HG02610 (cell line): ENCODE data around the gene SIRT5.

Experiments
- ATAC-seq: cut with Tn5 transposase; IDR thresholded peaks from one replicate; pipeline ENCODE4 v1.9.1; 2021; ENCODE audit warnings: mild to moderate bottlenecking, moderate library complexity; ENCODE audit not compliant: unreplicated experiment

Gene SIRT5

DNA sequence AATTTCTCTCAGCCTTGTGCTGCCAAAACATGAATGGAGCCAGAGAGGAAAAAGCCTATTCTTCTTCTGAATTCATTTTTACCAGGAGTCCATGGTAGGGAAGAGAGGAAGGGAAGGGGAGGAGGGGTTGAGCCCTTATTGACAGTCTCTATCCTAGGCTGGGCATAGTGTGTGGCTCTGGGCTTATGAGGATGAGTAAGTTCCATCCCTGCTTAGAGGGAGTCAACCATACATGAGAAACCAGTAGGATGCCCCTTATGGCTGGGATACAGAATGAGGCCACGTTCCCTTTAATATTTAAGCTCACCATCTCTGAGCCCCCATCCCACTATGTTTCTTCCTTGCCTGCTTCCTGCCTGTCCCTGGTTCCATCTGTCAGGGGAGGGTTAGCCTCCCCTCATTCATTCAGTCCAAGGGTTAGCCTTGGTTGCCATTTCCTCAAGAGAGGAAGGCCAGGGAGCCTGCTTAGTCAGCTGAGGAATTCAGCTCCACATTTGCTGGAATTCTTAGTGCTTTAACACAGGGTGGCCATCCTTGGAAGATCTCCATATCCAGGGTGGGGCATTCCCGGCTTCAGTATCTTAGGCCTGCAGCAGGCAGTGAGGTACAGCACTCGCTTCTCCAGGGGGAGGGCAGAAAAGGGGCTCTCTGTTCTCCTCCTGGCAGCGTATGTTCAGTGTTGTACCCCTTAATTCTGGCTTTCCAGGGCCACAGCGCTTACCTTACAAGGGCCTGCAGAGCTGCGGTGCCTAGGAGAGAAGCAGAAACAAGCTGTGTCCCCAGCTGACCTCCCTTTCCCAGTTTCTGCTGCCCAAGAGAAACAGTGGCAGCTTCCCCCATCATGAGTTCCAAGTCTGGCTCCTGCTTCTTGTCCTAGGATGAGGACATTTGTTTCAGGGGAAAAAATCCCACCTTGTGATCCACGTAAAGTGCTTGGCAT, 12.5 kb downstream of the SIRT5 start:
- no peak for ATAC-seq

GRCh38 chr6:13589801-13590200, 15.4 kb downstream of the SIRT5 start:
- no peak for ATAC-seq

DNA sequence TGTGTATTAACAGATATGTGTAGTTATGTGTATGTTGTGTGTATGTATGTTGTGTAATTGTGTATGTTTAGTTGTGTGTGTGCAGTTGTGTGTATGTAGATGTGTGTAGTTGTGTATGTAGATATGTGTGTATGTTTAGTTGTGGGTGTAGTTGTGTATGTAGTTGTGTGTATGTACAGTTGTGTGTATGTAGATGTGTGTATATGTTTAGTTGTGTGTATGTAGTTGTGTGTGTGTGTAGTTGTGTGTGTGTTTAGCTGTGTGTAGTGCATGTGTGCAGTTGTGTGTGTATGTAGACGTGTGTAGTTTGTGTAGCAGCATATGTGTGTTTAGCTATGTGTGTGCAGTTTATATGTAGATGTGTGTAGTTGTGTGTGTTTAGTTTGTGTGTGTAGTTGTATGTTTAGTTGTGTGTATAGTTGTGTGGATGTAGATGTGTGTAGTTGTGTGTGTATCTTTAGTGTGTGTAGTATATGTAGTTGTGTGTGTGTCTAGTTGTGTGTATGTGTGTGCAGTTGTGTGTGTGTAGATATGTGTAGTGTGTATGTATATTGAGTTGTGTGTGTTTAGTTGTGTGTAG, 16.3 kb downstream of the SIRT5 start:
- ATAC-seq: no peak

DNA sequence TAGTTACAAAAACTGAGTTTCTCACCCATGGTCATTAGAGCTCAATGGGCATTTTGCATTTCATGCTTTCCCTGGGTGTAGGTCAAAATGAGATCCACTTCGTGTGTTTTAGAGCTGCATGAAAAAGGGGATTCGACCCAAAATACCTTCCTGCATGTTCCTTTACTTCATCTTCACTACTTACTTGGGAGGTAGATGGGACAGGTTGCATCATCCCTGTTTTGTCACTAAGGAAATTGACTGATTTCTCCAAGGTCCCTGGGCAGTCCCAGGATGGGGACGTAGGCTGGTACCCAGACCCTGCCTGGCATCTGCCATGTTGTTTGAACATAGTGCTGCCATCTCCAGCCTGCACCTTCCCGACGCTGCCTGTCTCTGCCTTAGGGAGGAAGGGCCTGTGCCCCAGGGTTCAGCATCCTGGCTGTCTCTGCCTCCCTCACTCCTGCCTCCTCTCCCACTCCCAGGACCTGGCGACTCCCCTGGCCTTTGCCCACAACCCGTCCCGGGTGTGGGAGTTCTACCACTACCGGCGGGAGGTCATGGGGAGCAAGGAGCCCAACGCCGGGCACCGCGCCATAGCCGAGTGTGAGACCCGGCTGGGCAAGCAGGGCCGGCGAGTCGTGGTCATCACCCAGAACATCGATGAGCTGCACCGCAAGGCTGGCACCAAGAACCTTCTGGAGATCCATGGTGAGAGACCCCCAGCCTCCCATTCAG, 17.0 kb downstream of the SIRT5 start:
- no peak for ATAC-seq

- ATAC-seq: no peak
Measured at GRCh38 chr6:13593103-13593502, 18.7 kb downstream of the SIRT5 start.

GRCh38 chr6:13593720-13594119, 19.3 kb downstream of the SIRT5 start:
- no peak for ATAC-seq

DNA sequence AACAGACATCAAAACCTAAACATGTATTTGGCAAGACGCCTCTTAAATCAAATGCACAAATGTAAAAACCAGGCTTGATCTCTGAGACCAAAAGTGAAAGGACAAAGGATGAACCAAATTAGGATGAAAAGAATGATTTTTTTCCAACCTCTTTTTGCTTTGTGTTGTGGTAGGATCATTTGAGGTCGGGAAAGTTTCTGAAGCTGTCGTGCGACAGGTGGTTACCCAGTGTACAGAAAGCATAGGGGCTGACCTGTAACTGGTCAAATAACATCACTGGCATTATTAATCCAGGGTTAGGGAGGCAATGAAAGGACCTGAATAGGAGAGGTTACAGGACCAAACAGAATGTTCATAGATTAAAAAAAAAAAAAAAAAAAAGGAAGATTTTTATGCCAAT, 22.7 kb downstream of the SIRT5 start:
- ATAC-seq: no peak

DNA sequence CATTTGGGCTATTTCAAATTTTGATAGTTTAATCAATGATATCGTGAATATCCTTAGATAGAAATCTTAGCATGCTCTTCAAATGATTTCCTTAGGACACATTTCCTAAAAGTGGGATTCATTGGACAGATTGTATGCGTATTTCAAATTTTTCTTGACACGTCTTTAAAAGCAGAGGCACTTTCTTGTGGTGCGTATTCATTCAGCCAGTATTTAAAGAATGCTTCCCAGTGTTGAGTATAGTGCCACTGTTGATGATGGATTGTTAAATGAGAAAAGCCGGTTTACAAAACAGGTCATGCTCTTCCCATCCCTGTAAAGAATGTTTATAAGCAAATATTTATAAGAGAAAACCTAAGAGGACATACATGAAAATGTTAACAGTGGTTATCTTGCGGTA, 25.6 kb downstream of the SIRT5 start:
- no peak for ATAC-seq

GRCh38 chr6:13604135-13604534, 29.7 kb downstream of the SIRT5 start:
- no peak for ATAC-seq

DNA sequence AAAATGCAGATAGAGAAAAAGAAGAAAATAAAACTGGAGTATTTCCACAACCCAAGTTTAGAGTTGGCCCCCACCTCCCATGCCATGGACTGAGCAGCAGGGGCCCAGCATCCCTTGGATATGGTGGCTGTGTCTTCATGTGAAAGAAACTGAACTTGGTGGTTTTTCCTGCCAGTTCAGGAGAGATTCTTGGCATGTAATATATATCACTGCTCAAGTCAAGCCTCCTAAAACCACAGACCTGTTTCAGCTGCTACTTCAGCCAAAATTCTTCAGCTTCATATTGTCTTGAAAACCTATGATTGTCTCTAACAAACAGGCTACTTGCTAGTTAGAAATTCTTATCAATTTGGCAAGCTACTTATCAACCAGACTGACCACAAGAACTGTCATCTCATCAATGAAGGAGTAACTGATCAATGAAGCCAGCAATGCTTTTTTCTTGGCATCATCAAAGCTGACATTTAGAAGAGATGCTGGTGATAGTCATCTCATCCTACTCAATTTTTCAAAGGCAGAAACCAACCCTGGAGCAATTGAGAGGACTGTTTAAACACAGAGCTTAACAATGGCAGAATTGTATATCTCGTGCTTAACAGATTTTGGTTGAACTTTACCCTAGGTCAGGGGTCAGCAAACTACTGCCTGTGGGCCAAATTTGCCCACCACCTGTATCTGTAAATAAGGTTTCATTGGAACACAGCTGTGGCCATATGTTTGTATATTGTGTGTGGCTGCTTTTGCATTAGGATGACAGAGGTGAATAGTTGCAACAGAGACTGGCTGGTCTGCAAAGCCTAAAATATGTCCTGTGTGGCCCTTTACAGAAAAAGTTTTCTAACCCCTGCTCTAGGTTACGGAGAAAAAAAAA, 30.4 kb downstream of the SIRT5 start:
- no peak for ATAC-seq

- no peak for ATAC-seq
Measured at GRCh38 chr6:13605634-13606033, 31.2 kb downstream of the SIRT5 start.

- no peak for ATAC-seq
Measured at GRCh38 chr6:13611715-13612114, 37.3 kb downstream of the SIRT5 start.

DNA sequence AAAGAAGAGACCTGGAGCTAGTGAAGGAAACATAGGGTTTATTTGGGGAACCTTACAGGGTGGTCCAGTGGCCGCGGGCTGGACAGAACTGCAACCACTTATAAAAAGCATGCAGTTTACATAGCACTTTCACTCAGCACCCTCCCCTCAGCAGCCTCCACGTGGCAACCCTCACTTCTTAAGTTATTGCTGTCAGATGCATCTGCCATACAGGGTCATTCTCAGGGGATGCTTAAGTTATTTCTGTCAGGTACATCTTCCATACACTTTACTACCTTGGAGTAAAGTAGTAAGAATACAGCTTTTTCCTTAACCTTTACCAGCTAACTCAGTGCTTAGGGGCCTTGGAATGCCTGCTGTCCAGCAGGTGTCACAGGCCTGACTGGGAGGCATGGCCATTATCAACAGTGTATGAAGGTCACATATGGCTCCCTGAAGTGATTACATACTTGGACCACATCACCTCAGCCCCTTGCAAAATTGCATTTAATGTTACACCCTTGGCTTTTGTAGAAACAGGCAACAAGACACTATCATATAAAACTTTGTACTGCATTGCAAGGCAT, 38.7 kb downstream of the SIRT5 start:
- ATAC-seq: no peak

DNA sequence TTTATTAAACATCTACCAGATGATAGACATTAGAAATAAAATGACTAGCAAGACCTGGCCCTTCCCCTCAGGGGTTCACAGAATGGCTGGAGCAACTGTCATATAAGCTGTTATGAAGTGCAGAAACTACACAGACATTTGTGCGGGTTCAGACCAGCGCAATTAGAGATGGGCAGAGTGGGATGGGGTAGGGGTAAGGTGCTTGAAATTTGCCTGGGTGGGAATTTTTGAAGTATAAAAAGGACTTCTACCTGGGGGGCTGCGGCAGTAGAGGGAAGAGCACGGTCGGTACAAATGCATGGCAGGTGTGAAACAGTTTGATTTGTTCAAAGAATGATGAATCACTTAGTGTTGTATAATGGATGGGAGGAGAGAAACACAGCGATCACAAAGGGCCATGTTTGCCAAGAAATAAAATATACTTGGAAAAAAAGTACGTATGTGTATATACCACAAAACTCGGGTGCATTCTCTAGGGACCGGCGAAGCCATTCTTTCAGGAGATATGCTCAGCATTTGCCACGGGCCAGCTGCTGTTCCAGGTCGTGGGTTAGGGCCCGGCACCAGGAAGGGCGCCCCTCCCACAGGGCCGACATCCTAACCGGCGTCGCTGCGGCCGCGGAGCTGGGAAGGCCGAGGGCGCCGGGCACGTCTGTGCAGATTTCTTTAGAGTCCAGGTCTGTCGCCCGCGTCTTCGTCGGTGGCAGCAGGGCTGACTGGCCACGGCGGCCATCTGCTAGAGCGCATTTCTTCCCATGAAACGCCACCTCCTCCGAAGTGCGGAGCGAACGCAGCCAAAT, 39.9 kb downstream of the SIRT5 start:
- ATAC-seq: peak; percentile 14

GRCh38 chr6:13614926-13615791, 40.8 kb downstream of the SIRT5 start, which contains the start of gene NOL7:
Gene NOL7 (plus strand): TSS chr6:13615335. CDS start chr6:13615359, 24 bp downstream.
- ATAC-seq: peak; percentile 90

GRCh38 chr6:13615792-13616120, 41.4 kb downstream of the SIRT5 start:
- ATAC-seq: no peak

- ATAC-seq: no peak
Measured at GRCh38 chr6:13617066-13617465, 42.7 kb downstream of the SIRT5 start.

DNA sequence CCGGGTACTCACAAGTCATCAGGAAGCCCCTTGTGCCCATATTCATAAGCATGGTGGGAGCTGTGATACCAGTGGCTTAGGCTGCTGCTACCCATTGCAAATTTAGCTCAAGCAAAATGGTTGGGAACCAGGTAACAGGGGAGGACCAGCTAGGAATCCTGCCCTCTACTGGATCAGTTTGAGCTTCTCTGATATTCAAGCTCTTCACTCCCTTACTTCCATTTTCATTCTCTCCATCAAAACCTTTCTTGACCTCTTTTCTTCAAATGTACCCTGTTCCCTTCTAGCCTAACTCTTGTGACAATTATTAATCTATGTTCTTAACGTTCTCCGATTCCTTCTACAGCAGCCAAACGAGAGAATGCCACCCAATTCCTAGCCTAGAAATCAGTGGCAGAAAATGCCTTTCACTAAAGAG, 50.5 kb downstream of the SIRT5 start:
- ATAC-seq: no peak
